ENCODE measurements around the gene CRACR2A. TPM values are rescaled to one million over a fixed set of nuclear protein-coding genes. Genes with fewer than 3 reads are reported as not detected.
A peak's percentile ranks its signal among the peaks of the same experiment; 100 is the strongest.

Gene CRACR2A
- total and polyA plus RNA-seq, 2 donors = 7.3 to 9.4 TPM

DNA sequence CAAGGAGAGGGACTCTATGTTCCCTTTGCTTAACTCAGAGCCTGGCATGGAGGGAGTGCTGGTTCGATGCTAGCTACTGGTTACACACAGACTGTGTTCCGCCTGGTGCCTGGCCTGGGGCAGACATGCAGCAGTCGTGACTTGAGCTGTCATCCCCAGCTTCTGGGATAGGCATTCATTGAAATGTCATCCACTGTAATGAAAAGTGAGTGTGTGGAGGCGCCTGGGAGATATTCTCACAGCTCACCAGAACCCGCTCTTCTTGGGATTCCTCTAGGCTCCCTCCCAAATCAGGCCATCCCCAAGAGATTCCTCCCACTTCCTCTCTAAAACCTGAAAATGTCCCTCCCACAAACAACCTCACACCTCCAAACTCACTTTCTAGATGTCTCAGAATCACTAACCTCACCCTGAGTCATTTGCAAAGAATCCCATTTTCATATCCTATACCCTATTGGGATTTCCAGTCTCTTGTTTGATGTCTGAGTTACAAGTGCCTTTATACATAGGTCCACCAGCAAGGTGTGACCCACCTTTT lies 82.8 kb downstream of the CRACR2A start:
- H3K27ac ChIP-seq (ENCODE audit: low read depth in 1 of 2, low read length in 1 of 2) = no peak overlapping the region
- H3K4me3 ChIP-seq (ENCODE audit: low read length in 2 of 2) = no peak overlapping the region
- H3K9me3 ChIP-seq (ENCODE audit: control insufficient read depth in 2 of 2, insufficient read depth in 1 of 2, low read length in 1 of 2) = no peaks in the 10 kb centered on the region
- 97% methylated on average over 5 of the region's 5 CpGs for WGBS
- H3K27me3 ChIP-seq (ENCODE audit: control insufficient read depth in 2 of 2, insufficient read depth in 1 of 2, low read length in 1 of 2) = no peaks in the 10 kb centered on the region
- no peaks in the 10 kb centered on the region for H3K4me1 ChIP-seq (ENCODE audit: control insufficient read depth in 2 of 2, insufficient read depth in 2 of 2, low read length in 2 of 2)
- peaks cover 47 to 61% of the 10 kb centered on the region in 2 donors for H3K36me3 ChIP-seq (ENCODE audit: control insufficient read depth in 2 of 2, insufficient read depth in 2 of 2, low read length in 1 of 2)
- DNase-seq (ENCODE audit: low read depth in 6 of 9, low spot score in 9 of 9) = no peak

GRCh38 chr12:3669594-3669993 lies 83.3 kb downstream of the CRACR2A start:
- 77% methylated on average over 4 of the region's 4 CpGs for WGBS
- DNase-seq (ENCODE audit: low read depth in 6 of 9, low spot score in 9 of 9) = no peak
- no peaks in the 10 kb centered on the region for H3K27me3 ChIP-seq (ENCODE audit: control insufficient read depth in 2 of 2, insufficient read depth in 1 of 2, low read length in 1 of 2)
- no peak overlapping the region for H3K27ac ChIP-seq (ENCODE audit: low read depth in 1 of 2, low read length in 1 of 2)
- H3K4me1 ChIP-seq (ENCODE audit: control insufficient read depth in 2 of 2, insufficient read depth in 2 of 2, low read length in 2 of 2) = no peaks in the 10 kb centered on the region
- no peak overlapping the region for H3K4me3 ChIP-seq (ENCODE audit: low read length in 2 of 2)
- no peaks in the 10 kb centered on the region for H3K9me3 ChIP-seq (ENCODE audit: control insufficient read depth in 2 of 2, insufficient read depth in 1 of 2, low read length in 1 of 2)
- peaks cover 47 to 65% of the 10 kb centered on the region in 2 donors for H3K36me3 ChIP-seq (ENCODE audit: control insufficient read depth in 2 of 2, insufficient read depth in 2 of 2, low read length in 1 of 2)

- Histone ChIP-seq H3K4me3 (ENCODE audit: low read length in 2 of 2) (no peak overlapping the region), H3K36me3 (ENCODE audit: control insufficient read depth in 2 of 2, insufficient read depth in 2 of 2, low read length in 1 of 2) (peaks cover 41 to 59% of the 10 kb centered on the region in 2 donors), H3K27me3 (ENCODE audit: control insufficient read depth in 2 of 2, insufficient read depth in 1 of 2, low read length in 1 of 2) (no peaks in the 10 kb centered on the region), H3K27ac (ENCODE audit: low read depth in 1 of 2, low read length in 1 of 2) (no peak overlapping the region), H3K9me3 (ENCODE audit: control insufficient read depth in 2 of 2, insufficient read depth in 1 of 2, low read length in 1 of 2) (no peaks in the 10 kb centered on the region), H3K4me1 (ENCODE audit: control insufficient read depth in 2 of 2, insufficient read depth in 2 of 2, low read length in 2 of 2) (no peaks in the 10 kb centered on the region)
- WGBS = 97% methylated on average over 5 of the region's 5 CpGs
- no peak for DNase-seq (ENCODE audit: low read depth in 6 of 9, low spot score in 9 of 9)
Measured at GRCh38 chr12:3668479-3669165, 84.3 kb downstream of the CRACR2A start.

DNA sequence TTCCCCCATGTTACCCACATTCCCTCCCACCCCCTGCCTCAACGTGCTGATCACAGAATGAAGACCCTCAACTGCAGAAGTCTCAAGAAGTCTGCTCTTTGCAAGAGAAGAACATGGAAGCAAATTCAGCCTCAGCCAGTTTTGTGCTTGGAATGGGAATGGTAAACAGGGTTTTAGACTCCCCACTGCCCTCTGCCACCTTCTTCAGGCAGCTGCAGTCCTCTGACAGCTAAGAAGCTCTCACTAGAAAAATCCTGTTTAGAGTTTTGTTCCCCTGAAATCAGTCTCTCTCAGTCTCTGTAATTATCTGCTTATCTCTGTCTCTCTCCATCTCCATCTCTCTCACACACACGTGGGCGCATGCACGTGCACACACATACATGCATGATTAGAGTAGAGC lies 85.4 kb downstream of the CRACR2A start:
- H3K4me1 ChIP-seq (ENCODE audit: control insufficient read depth in 2 of 2, insufficient read depth in 2 of 2, low read length in 2 of 2) = no peaks in the 10 kb centered on the region
- DNase-seq (ENCODE audit: low read depth in 6 of 9, low spot score in 9 of 9) = no peak
- H3K36me3 ChIP-seq (ENCODE audit: control insufficient read depth in 2 of 2, insufficient read depth in 2 of 2, low read length in 1 of 2) = peaks cover 30 to 52% of the 10 kb centered on the region in 2 donors
- H3K27me3 ChIP-seq (ENCODE audit: control insufficient read depth in 2 of 2, insufficient read depth in 1 of 2, low read length in 1 of 2) = no peaks in the 10 kb centered on the region
- H3K4me3 ChIP-seq (ENCODE audit: low read length in 2 of 2) = no peak overlapping the region
- H3K9me3 ChIP-seq (ENCODE audit: control insufficient read depth in 2 of 2, insufficient read depth in 1 of 2, low read length in 1 of 2) = no peaks in the 10 kb centered on the region
- no peak overlapping the region for H3K27ac ChIP-seq (ENCODE audit: low read depth in 1 of 2, low read length in 1 of 2)
- WGBS = 92% methylated on average over 4 of the region's 4 CpGs

DNA sequence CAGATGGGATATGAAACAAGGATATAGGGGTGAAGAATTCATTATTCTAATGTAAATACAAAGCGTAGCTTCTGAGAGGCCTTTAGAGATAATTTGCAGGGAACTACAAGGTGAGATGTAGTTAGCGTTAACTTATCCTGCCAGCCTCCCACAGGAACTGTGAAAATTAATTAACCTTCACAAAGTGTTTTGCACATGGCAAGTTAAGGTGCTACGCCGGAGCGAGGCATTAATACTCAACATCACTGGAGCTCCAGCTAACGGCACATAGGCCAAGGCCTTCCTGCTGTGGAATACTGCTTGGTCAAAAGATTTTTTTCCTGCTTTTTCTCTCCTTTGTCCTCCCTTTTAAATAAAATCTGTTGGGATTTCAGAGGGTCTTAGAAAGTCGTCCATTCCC lies 86.5 kb downstream of the CRACR2A start:
- H3K4me1 ChIP-seq (ENCODE audit: control insufficient read depth in 2 of 2, insufficient read depth in 2 of 2, low read length in 2 of 2) = no peaks in the 10 kb centered on the region
- no peak overlapping the region for H3K4me3 ChIP-seq (ENCODE audit: low read length in 2 of 2)
- peaks cover 28 to 52% of the 10 kb centered on the region in 2 donors for H3K36me3 ChIP-seq (ENCODE audit: control insufficient read depth in 2 of 2, insufficient read depth in 2 of 2, low read length in 1 of 2)
- H3K27ac ChIP-seq (ENCODE audit: low read depth in 1 of 2, low read length in 1 of 2) = no peak overlapping the region
- DNase-seq (ENCODE audit: low read depth in 6 of 9, low spot score in 9 of 9) = no peak
- WGBS = 99% methylated on average over 7 of the region's 7 CpGs
- no peaks in the 10 kb centered on the region for H3K27me3 ChIP-seq (ENCODE audit: control insufficient read depth in 2 of 2, insufficient read depth in 1 of 2, low read length in 1 of 2)
- H3K9me3 ChIP-seq (ENCODE audit: control insufficient read depth in 2 of 2, insufficient read depth in 1 of 2, low read length in 1 of 2) = no peaks in the 10 kb centered on the region

DNA sequence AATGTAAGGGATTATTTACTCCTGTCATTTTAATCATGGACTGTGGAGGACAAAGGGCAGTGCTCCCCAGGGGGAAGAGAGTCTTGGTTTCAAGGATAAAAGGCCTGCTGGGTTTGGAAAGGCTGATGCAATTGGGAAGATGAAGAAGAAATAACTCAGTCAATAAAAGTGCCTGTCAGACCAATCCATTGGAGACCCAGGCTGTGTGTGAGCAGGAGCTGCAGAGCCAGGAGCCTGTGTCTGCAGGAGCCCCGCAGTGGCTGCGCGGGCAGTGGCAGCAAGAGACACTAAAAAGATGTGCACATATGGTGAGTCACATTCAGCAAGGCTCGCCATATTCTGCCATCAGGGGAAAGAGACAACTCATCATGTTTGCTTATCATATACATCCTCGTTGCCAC lies 90.4 kb downstream of the CRACR2A start:
- H3K27ac ChIP-seq (ENCODE audit: low read depth in 1 of 2, low read length in 1 of 2) = no peak overlapping the region
- peaks cover 21 to 51% of the 10 kb centered on the region in 2 donors for H3K36me3 ChIP-seq (ENCODE audit: control insufficient read depth in 2 of 2, insufficient read depth in 2 of 2, low read length in 1 of 2)
- 98% methylated on average over 5 of the region's 5 CpGs for WGBS
- H3K27me3 ChIP-seq (ENCODE audit: control insufficient read depth in 2 of 2, insufficient read depth in 1 of 2, low read length in 1 of 2) = no peaks in the 10 kb centered on the region
- no peak overlapping the region for H3K4me3 ChIP-seq (ENCODE audit: low read length in 2 of 2)
- H3K4me1 ChIP-seq (ENCODE audit: control insufficient read depth in 2 of 2, insufficient read depth in 2 of 2, low read length in 2 of 2) = no peaks in the 10 kb centered on the region
- peaks cover 0 to 1% of the 10 kb centered on the region in 2 donors for H3K9me3 ChIP-seq (ENCODE audit: control insufficient read depth in 2 of 2, insufficient read depth in 1 of 2, low read length in 1 of 2)
- DNase-seq (ENCODE audit: low read depth in 6 of 9, low spot score in 9 of 9) = no peak

- no peak for DNase-seq (ENCODE audit: low read depth in 6 of 9, low spot score in 9 of 9)
- no peak overlapping the region for H3K27ac ChIP-seq (ENCODE audit: low read depth in 1 of 2, low read length in 1 of 2)
- H3K4me3 ChIP-seq (ENCODE audit: low read length in 2 of 2) = no peak overlapping the region
- WGBS = 96% methylated on average over 1 of the region's 1 CpG
- peaks cover 34 to 53% of the 10 kb centered on the region in 2 donors for H3K36me3 ChIP-seq (ENCODE audit: control insufficient read depth in 2 of 2, insufficient read depth in 2 of 2, low read length in 1 of 2)
- no peaks in the 10 kb centered on the region for H3K4me1 ChIP-seq (ENCODE audit: control insufficient read depth in 2 of 2, insufficient read depth in 2 of 2, low read length in 2 of 2)
- H3K27me3 ChIP-seq (ENCODE audit: control insufficient read depth in 2 of 2, insufficient read depth in 1 of 2, low read length in 1 of 2) = no peaks in the 10 kb centered on the region
- H3K9me3 ChIP-seq (ENCODE audit: control insufficient read depth in 2 of 2, insufficient read depth in 1 of 2, low read length in 1 of 2) = peaks cover 0 to 1% of the 10 kb centered on the region in 2 donors
Measured at GRCh38 chr12:3661028-3661427, 91.9 kb downstream of the CRACR2A start.

GRCh38 chr12:3658327-3659163 lies 94.4 kb downstream of the CRACR2A start:
- Histone ChIP-seq H3K27ac (ENCODE audit: low read depth in 1 of 2, low read length in 1 of 2) (no peak overlapping the region), H3K36me3 (ENCODE audit: control insufficient read depth in 2 of 2, insufficient read depth in 2 of 2, low read length in 1 of 2) (peaks cover 42 to 55% of the 10 kb centered on the region in 2 donors), H3K27me3 (ENCODE audit: control insufficient read depth in 2 of 2, insufficient read depth in 1 of 2, low read length in 1 of 2) (no peaks in the 10 kb centered on the region), H3K4me1 (ENCODE audit: control insufficient read depth in 2 of 2, insufficient read depth in 2 of 2, low read length in 2 of 2) (no peaks in the 10 kb centered on the region), H3K9me3 (ENCODE audit: control insufficient read depth in 2 of 2, insufficient read depth in 1 of 2, low read length in 1 of 2) (peaks cover 0 to 1% of the 10 kb centered on the region in 2 donors), H3K4me3 (ENCODE audit: low read length in 2 of 2) (no peak overlapping the region)
- DNase-seq (ENCODE audit: low read depth in 6 of 9, low spot score in 9 of 9) = peak in 7 of 9 donors; percentile 19 to 48 (median 32)
- 92% methylated on average over 13 of the region's 13 CpGs for WGBS
